Stimulated activated CD8-positive, alpha-beta memory T cell treated with anti-CD3 and anti-CD28 coated beads, Interleukin-4, amount 100 ng/mL, for 24 hours (primary cell): ENCODE data around the gene ATP2B1.

Source experiments
- DNase-seq: peaks from one replicate; pipeline ENCODE4 v3.0.0-alpha.2; 2020; ENCODE audit warnings: low read depth

Gene ATP2B1

DNA sequence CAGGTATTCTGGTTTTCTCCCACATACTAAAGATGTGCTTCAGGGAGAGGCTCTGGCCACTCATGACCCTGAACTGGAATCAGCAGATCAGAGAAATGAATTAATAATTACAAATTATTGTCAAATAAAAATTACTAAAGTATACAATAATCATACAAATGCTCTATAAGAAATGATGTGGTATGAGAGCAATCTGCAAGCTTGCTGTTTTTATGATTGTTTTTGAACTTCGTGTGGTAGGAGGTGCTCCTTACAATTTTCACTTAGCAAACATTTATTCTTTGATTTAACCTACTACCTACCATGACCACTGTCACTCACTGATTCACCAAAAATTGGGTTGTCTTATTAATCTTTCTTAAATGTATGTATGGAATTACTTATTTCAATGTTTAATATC, 16.2 kb downstream of the ATP2B1 start:
- no peak for DNase-seq

DNA sequence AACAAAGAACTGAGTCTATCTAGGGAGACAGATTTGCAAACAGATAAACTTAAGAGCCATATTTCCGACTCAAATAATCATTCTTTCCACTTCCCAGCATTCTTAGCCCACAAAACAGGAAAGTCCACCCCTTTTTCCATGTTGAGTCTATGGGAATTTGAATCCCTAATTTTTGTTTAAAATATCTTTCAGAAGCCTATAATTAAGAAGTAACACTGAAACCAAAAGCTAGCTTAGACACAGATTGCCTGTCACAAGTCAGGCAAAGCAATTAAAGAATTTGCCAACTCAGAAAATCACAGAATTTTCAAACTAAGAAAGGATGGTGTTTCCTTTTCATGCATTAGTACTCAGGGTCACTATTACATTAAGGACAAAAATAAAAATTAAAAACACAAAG, 17.0 kb downstream of the ATP2B1 start:
- no peak for DNase-seq

DNA sequence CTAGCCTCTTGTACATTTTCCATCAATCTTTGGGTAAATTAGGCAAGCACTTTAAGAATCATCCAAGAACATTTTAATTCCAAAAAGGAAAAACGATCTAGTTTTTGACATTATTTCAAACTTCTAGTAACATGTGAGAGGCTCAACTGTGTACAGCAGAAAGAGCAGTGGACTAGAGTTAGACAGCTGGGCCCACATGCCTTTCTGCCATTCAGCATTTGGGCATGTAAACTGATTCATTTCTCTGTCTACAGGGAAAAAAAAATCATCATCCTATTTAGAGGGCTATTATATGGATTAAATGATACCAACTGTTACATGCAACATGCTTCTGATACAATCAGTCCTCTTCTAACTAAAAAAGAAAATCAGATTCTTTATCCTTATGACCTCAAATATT, 17.7 kb downstream of the ATP2B1 start:
- no peak for DNase-seq

DNA sequence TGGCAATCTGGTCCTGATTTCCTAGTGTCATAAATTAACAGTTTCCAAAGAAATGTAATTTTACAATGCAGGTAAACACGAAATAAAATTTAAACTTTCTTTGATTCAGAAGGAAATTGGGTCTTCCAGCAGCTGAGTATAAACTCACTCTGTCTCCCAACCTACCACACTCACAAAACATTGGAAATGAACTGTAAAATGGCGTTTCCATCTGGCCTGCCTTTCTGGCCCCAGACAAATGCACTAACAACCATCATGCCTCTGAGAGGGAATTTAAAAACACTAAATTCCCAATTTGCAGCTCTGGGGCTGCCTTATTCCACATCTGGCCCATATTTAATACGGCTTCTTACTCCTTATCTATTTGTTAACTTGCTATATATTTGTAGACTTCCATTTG, 19.3 kb downstream of the ATP2B1 start:
- DNase-seq, result no peak

DNA sequence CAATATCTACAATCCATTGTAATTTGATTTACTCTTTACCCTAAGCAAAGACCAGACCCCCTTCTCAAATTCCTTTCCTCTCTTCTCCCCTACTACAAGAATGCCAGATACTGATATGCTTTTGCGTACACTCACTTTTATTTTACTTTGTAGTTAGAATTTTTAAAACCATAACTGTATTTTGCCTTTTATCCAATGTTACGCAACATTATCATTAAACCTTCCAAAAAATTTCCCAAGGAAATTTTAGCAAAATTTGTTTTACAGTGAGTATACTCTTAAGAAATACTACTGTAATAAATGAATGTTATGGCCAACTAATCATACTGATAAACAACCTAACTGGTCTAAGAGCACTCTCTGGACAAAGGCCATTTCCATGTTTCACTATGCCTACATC, 22.3 kb downstream of the ATP2B1 start:
- DNase-seq, result no peak

DNA sequence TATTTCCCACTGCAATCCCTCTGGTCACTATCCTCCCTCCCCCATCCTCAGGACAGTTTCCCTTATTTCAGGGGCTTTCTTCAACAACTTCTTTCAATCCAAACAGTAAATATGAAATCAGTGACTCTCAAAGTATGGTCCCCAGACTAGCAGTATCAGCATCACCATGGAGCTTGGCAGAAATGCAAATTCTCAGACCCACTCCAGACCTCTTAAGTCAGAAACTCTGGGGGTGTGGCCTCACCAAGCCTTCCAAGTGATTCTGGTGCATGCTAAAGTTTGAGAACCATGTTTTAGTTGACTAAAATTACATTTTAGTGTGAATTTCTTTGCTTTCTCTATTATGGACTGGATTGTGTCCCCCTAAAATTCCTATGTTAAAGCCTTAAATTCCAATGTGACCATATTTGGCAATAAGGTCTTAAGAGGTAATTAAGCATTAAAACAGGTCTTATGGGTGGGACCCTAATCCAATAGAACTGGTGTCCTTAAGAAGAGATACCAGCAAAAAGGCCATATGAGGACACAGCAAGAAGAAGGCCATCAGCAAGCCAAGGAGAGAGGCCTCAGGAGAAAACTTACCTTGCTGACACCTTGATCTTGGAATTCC, 23.2 kb downstream of the ATP2B1 start:
- DNase-seq, result no peak

DNA sequence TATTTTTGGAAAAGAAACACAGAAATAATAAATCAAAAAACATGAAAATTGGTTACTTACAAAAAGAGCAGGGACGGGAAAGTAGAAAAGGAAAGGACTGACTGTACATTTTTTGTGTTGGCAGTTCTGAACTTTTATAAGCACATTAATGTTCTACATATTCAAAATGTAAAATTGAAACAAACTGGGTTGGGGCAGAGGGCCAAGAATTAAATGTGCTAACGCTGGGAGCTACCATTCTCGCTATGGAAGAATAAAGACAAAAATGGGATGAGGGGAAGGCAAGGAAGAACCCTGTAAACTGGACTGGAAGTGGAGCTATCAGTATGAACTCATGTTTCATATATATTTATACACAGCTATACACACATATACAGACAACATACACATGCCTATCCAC, 24.5 kb downstream of the ATP2B1 start:
- no peak for DNase-seq

DNA sequence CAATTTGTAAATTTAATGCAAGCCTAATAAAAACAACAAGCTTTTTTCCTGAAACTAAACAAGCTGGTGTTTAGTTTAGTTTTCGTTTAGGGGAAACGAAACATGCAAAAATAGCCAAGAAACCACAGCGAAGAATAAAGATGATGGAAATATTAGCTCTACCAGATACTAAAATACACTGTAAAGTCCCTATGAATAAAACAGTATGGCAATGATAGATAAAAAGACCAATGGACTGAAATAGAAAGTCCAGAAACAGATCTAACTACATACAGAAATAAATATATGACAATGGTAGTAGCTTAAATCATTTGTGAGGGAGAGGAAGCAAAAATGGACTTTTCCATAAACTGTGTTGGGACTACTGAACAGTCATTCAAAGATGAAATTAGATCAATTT, 26.4 kb downstream of the ATP2B1 start:
- DNase-seq, result no peak

DNA sequence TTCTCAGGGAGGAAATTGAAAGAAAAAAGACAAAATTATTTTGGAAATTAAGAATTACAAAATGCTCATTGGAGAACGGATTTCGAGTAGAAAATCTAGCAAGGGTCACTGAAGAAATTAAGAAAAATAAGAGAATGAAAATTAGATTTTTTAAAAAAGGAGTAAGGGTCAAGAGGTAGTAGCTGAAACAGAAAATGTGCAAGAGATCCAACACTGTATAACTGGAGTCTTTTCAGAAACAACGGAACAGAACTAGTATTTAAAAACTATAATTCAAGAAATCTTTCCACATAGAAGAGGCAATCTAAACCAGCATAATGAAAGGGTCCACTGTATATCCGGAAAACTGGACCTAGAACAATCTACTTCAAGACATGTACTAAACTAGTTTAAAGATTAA, 28.2 kb downstream of the ATP2B1 start:
- DNase-seq, result no peak

DNA sequence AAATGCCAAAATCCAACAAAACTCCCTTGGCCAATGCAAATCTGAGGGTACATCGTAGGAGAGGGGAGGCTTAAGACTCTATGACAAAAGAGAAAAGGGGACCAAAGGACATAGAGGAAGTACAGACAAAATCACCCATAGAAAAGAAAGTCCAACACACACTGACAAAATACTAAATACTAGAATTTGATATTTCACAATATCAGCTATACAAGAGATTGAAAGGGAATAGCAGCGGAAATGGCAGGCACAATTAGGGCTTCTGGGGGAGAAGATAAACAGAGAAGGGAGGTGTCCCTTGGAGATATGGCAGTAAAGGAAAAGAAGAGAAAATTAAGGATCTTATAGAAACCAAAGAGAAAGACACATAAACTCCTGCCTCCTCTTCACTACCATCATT, 29.0 kb downstream of the ATP2B1 start:
- no peak for DNase-seq

DNA sequence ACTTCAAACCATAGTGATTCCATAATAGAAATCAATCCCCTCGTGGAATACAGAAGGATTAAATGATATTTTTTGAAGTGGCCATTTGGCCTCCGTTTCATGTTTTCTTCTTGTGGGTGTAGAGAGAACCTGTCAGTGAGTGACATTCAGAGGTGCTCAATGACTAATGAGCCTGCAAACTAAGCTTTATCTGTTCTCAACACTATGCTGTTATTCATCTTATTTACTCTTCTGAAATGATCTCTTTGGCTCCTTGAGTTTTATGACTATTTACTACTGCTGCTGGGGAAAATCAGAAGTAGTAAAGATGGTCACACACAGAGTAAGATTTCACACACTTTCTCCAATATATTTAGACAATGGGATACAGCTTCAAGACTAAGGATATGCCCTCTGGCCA, 30.4 kb downstream of the ATP2B1 start:
- no peak for DNase-seq

DNA sequence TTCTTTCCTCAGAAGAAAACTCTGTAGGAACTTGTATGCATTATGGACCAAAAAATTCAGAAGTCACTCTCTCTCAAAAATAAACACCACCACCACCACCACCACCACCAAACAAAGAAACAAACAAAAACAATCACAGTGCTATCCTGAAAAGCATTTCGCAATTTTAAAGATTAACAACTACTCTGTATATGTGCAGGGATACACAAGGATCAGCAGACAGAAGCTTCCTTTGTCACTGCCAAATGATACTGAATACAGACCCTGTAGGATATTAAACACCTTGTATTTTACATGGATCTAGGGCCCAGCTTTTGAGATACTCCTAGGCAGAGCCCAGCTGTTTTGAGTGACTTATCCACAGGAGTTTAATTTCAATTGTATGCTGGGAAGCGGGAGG, 31.7 kb downstream of the ATP2B1 start:
- no peak for DNase-seq

DNA sequence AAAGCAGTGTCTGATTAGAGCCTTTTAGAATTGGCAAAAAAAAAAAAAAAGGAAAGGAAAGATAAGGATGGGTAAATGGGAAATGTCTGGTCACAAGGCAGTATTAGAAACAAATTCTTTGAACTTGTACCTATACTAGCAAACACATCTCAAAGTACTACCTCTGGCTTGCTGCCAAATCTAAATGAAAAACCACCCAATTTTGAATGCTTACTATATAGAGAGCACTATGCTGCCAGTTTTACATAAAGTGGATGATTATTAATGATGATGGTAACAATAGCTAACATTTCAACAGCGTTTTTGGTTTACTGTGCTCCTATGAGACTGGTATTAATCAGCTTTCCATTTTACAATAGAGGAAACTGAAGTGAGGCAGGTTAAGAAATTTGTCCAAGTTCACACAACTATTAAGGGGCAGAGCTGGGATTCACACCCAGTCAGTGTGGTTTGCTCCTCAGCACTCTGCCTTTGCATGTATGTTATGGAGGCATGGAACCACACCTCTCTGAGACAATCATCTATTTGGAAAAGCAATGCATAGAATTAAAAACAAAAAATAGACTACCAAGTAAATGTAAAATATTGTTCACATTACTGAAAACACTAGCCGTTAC, 34.2 kb downstream of the ATP2B1 start:
- DNase-seq, result no peak

DNA sequence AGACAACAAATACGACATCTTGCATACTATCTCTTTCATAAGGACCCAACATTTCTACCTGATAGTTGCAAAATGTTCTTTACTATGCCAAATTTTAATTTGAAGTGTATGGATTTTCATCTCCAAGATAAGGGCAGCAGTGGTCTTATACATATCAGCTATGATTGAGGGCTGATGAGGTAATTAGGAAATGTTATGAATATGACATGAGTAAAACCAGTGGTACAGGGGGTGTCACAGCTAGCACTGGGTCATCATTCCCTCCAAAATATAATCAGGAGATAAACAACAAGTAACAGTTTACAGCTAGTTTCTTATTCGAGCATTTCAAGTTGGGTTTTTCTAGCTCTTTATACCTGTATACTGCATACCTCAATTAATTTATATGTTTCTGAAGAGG, 35.0 kb downstream of the ATP2B1 start:
- DNase-seq, result no peak

DNA sequence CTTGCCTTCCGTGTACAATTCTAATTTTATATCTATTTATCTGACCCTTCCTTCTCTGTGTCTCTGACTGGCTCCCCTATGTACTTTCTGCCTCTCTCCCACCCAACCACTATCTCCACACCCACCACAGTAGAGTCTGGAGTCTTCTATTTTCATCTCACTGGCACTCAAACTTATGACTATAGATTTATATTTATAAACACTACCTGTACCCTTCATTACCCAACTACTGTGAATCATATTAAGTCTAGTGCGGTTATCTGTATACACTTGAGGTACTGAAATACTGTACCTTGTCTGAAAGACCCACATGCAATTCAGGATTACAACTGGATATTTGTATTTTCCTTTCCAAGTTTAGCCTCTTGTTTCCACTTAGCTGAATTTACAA, 36.1 kb downstream of the ATP2B1 start:
- DNase-seq, result no peak

DNA sequence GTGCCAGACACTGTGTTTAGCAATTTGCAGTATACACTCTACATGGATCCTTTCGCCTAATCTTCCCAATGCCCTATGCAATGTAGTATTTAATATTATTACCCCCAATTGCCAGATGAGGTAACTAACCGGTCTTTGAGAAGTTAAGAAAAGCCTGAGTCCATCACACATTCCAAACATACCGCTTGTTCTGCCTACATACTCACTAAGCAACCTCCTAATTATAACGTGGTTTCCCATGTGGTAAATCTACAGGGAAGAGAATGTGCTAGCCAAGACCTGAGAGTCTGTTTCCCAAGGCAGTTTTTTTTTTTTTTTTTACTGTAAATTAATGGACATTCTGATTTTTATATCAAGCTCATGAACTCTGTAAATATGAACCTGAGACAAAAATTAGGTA, 37.2 kb downstream of the ATP2B1 start:
- no peak for DNase-seq

DNA sequence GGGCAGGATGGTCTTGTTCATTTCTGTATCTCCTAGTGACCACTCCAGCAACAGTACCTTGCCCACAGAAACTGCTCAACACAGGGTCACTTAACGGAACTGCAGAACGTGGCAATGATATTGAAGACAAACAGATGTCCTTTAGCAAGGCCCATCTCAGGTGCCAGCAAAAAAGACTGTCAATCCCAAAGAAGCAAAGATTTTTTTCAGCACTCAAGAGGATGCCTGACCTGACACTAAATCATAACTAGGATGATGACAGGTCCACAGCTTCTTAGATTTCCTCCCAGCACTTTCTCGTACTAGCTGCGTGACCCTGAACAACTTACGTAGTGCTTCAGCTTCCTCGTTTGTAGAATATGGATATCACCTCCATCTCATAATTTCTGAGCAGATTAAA, 39.4 kb downstream of the ATP2B1 start:
- DNase-seq, result no peak

DNA sequence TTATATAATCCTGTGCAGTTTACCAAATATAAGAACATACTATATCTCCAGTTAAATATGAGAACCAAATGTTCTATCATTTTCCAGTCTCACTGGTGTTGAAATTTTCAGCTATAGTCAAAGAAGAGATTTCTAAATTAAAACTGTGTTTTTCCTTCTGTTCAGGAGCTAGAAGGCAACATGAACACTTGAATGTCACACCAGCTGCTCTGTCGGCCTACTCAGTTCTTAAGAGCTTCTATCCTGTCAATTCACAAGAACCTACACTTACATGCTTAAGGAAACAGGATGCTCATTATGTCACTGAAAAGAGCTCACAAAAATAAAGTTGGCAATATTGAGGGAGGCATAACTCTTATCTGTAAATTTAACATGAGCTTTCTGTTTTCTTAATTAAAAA, 43.1 kb downstream of the ATP2B1 start:
- no peak for DNase-seq

DNA sequence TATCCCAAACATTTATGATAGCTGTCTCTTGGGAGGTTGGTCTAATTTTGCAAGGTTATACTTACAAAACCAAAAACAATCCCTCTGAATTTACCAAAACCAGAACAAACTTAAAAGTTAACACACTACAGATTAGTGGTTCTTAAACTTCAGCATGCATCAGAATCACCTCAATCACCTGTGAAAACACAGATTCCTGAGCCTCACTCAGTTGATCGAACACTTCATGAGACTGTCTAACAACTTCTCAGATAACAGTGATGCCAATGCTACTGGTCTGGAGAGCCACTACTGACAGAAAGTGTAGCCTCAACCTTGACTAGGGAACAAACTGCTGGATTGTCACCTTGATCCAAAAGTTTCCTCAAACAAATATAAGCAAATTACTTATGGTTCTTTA, 44.2 kb downstream of the ATP2B1 start:
- DNase-seq, result no peak

DNA sequence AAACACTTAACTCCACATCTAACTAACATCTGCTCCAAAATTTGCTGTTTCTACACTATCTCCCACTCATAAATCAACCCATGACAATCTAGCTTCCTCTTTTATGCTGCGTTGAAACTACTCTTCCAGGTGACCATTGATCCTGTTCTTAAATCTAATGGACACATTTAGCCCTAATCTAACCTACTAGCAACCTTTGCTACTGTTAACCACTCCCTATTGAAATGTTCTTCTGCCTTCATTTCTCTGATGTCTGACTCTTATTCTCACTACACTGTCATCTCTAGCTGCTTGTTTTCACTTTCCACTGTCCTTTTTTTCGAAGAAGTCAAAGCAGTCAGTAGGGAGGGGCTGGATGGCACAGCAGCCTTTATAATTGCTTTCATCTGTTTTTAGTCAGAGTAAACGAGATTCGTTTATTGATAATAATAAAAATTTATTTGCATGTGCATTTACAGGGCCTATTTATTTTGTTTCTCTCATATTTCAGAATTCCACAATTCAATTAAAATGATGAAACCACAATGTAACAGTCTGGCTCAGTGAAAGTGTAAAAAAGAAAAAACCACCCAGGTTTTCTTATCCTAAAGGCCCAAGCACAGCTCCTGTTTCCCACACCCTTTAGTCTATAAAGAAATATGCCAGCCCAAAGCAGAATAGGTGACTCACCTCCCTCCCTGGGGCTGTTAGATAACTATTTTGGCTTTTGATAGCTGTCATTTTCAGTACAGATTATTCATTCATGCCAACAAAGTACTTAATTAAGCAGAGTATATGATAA, 44.9 kb downstream of the ATP2B1 start:
- DNase-seq, result no peak

DNA sequence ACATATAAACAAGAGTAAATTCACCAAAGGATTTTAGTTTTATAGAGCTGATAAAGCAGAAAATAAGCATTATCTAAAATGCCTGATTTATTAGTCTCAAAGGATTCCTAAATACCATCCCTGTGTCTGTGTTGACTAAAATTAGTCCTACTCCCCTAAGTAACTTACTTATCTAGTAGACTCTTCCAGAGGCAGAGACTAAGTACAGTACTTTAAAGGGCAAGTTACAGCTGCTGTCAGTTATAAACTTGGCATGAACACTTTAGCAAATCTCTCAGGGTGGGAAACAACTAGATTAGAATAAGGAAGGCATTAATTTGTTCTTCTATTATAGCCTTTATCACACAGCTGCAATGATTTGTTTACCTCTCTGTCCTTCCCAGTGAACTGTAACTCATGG, 46.0 kb downstream of the ATP2B1 start:
- DNase-seq, result no peak

DNA sequence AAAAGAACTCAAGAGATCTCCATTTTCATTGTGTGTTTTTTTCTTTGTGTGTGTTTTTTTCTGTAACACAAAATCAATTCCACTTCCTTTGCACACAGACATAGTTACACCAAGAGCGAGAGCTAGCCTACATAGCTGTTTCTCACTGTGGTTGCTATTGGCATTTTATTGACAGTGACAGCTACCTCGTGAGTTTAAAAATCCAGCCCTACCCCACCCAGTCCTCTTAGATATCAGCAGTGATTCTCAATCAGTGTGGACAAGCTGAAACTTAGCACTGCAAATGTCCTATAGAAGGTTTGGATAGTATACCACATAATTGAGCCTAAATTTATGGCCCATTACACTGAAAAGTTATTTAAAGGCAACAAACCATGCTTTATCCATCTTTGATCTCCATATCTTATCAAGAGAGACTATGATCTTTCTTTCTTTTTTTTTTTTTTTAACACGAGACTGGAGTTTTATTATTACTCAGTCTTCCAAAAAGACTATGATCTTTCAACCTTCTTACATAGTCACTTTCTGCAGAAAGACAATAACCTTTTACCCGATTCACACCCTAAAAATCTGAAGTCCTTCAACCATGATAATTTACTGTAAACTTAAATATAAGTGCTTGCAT, 46.8 kb downstream of the ATP2B1 start:
- DNase-seq, result no peak

DNA sequence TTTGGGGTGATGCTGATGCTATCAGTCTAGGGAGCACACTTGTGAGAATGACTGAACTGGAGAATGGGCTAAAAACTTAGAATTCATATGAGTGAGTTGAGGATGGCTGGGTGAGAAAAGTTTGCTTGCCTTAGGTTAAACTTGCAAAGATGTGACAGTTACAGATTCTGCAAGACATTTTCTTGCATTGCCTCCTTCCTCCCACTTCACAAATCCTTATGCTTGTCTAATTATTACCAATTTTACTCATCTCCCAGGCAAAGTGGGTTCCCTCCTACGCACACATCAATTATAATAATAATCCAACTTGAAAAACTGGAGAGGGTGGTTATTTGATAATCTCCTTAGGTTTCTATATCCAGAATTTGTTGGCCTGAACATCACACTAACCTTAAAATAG, 50.9 kb downstream of the ATP2B1 start:
- no peak for DNase-seq
